IPS DF 6.9 (cell line): ENCODE data around the gene JAZF1.

ENCODE experiments used
- DNase-seq: peaks from one replicate; pipeline ENCODE4 v3.0.0-alpha.2; 2013; ENCODE audit warnings: low read depth, low spot score
- H3K27ac ChIP-seq: one replicate; pipeline ENCODE4 v1.5.1; 2013; ENCODE audit warnings: low read length, control low read depth
- H3K27me3 ChIP-seq: 2 replicates; pipeline ENCODE4 v1.6.1; 2013; ENCODE audit warnings: mild to moderate bottlenecking, low read length; ENCODE audit not compliant: control insufficient read depth, insufficient read depth
- H3K36me3 ChIP-seq: 2 replicates; pipeline ENCODE4 v1.6.1; 2013; ENCODE audit warnings: low read length; ENCODE audit not compliant: control insufficient read depth, insufficient read depth
- H3K4me1 ChIP-seq: 2 replicates; pipeline ENCODE4 v1.6.1; 2013; ENCODE audit warnings: low read length; ENCODE audit not compliant: control insufficient read depth, insufficient read depth
- H3K4me3 ChIP-seq: 2 replicates; pipeline ENCODE4 v1.5.1; 2013; ENCODE audit warnings: mild to moderate bottlenecking, low read length
- H3K9me3 ChIP-seq: 2 replicates; pipeline ENCODE4 v1.6.1; 2013; ENCODE audit warnings: low read length, inconsistent platforms; ENCODE audit not compliant: control insufficient read depth, insufficient read depth
- WGBS: extraction: QIAGEN DNeasy Blood & Tissue Kit; methylation state at CpG from one replicate; pipeline ENCODE4 v1.1.7; 2013; ENCODE audit warnings: mixed read lengths, missing lambda C conversion rate; ENCODE audit not compliant: insufficient read length, insufficient coverage; 5-methylcytosine and 5-hydroxymethylcytosine counted together

The JAZF1 gene

GRCh38 chr7:28093623-28094232, 86.9 kb downstream of the JAZF1 start:
- no peak overlapping the region for H3K27ac ChIP-seq
- H3K9me3 ChIP-seq, result no peaks in the 10 kb centered on the region
- DNase-seq, result peak; percentile 76
- H3K4me1 ChIP-seq, result no peaks in the 10 kb centered on the region
- no peaks in the 10 kb centered on the region; the same call in 1 of the 2 replicates for H3K27me3 ChIP-seq
- no peaks in the 10 kb centered on the region for H3K36me3 ChIP-seq
- H3K4me3 ChIP-seq, result no peak overlapping the region
- no CpG with 5 or more reads among the region's 9 CpGs for WGBS

GRCh38 chr7:28091190-28091589, 89.4 kb downstream of the JAZF1 start:
- Histone ChIP-seq H3K36me3 (no peaks in the 10 kb centered on the region), H3K9me3 (no peaks in the 10 kb centered on the region), H3K27ac (no peak overlapping the region), H3K27me3 (no peaks in the 10 kb centered on the region; the same call in 1 of the 2 replicates), H3K4me1 (no peaks in the 10 kb centered on the region), H3K4me3 (no peak overlapping the region)
- WGBS, result no CpG with 5 or more reads among the region's 1 CpG
- DNase-seq, result no peak

DNA sequence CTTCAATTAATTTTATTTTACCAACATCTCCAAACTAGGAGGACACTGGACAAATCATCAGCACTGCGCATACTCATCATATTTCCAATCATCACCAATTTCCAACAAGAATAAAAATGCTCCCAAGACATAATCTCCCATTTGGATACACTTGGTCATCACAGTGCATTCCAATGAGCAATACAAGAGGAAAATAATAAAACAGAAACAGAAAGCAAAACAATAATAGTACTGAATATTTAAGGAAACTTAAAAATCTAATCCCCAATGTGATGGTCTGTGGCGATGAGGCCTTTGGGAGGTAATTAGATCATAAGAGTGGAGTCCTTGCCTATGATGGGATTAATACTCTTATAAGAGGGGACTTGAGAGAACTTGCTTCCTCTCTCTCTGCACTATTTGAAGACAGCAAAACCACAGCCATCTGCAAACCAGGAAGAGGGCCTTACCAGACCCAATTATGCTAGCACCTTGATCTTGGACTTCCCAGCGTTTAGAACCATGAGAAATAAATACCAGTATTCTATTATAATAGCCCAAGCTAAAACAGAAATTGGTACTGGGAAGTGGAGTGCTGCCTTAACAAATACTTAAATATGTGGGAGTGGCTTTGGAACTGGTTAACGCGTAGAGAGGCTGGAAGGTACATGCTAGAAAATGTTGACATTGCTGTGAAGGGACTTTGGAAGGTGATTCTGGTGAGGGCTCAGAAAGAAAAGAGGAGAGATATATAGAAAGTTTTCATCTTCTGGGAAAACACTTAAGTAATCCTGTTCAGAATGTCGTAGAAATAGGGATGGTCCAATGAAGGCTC, 91.5 kb downstream of the JAZF1 start:
- H3K4me1 ChIP-seq, result no peaks in the 10 kb centered on the region

DNA sequence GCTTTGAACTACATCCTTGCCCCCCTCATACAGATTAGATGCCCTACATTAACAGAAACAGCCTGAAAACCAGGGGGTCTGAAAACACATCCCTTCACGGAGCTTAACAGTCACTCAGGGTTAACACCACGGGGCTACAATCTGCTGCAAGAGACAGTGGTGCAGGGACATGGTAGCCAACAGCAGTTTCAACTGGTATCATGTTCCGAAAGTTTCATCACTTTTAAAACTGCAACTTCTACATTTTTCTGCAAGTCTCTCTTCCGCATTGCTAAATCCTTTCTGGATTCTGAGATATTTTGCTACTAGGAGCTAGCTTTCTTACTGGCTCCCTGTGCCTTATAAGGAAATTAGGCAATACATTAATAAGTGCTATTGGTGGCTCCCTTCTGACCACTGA, 92.6 kb downstream of the JAZF1 start:
- H3K9me3 ChIP-seq, result no peaks in the 10 kb centered on the region
- H3K4me3 ChIP-seq, result no peak overlapping the region
- H3K4me1 ChIP-seq, result no peaks in the 10 kb centered on the region
- no peaks in the 10 kb centered on the region; the same call in 1 of the 2 replicates for H3K27me3 ChIP-seq
- H3K27ac ChIP-seq, result no peak overlapping the region
- no peaks in the 10 kb centered on the region for H3K36me3 ChIP-seq
- DNase-seq, result no peak
- WGBS, result no CpG with 5 or more reads among the region's 4 CpGs

More for the DNA sequence above, 91.5 kb downstream of the JAZF1 start:
- H3K4me3 ChIP-seq, result no peak overlapping the region
- no peak overlapping the region for H3K27ac ChIP-seq
- H3K9me3 ChIP-seq, result no peaks in the 10 kb centered on the region
- no peaks in the 10 kb centered on the region; the same call in 1 of the 2 replicates for H3K27me3 ChIP-seq
- 100% methylated on average over 1 of the region's 6 CpGs for WGBS
- no peak for DNase-seq
- no peaks in the 10 kb centered on the region for H3K36me3 ChIP-seq

GRCh38 chr7:28086198-28086597, 94.4 kb downstream of the JAZF1 start:
- H3K36me3 ChIP-seq, result no peaks in the 10 kb centered on the region
- H3K4me3 ChIP-seq, result no peak overlapping the region
- no peaks in the 10 kb centered on the region for H3K9me3 ChIP-seq
- no peak for DNase-seq
- no peaks in the 10 kb centered on the region; the same call in 1 of the 2 replicates for H3K27me3 ChIP-seq
- H3K27ac ChIP-seq, result no peak overlapping the region
- no CpG with 5 or more reads among the region's 2 CpGs for WGBS
- no peaks in the 10 kb centered on the region for H3K4me1 ChIP-seq

GRCh38 chr7:28083998-28084985, 96.3 kb downstream of the JAZF1 start:
- H3K27ac ChIP-seq, result no peak overlapping the region
- no peaks in the 10 kb centered on the region for H3K36me3 ChIP-seq
- H3K9me3 ChIP-seq, result no peaks in the 10 kb centered on the region
- peaks cover 3% of the 10 kb centered on the region; the same call in 1 of the 2 replicates for H3K4me1 ChIP-seq
- no peak for DNase-seq
- H3K27me3 ChIP-seq, result no peaks in the 10 kb centered on the region
- WGBS, result no CpG with 5 or more reads among the region's 6 CpGs
- no peak overlapping the region for H3K4me3 ChIP-seq

DNA sequence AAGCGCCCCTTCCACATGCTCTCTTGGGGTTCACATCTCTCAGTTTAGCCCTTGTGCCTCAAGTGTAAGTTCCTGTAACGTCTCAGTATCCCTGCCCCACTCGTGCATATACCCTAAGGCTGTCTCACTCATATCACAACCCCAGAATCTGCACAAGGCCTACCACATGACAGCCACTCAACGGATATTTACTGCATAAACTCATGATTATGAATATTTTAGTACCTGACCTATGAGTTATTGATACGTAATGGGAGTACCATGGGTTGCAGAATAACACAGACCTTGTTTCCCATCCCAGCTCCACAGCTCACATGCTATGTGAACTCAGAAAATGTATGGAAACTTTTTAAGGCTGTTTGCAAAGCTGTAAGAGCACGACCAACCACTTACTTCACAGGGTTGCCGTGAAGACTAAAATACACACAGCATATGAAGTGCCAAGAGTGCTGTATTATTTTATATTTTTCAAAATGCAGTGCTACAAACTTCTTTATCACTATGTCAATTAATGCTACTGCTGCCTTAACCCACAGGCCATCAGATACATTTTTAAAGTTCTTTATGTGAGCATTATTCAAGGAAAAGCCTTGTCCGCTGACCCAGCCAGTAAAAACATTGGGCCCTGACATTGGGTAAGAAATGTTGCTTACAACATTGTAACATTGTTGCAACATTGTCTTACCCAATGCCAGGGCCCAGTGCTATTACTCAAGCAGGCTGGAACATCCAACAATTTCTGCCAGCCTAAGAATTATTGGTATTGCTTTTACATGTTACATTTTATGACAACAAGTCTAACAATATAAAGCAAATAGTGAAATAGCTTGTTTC, 97.2 kb downstream of the JAZF1 start:
- H3K4me1 ChIP-seq, result peaks cover 3% of the 10 kb centered on the region; the same call in 1 of the 2 replicates

DNA sequence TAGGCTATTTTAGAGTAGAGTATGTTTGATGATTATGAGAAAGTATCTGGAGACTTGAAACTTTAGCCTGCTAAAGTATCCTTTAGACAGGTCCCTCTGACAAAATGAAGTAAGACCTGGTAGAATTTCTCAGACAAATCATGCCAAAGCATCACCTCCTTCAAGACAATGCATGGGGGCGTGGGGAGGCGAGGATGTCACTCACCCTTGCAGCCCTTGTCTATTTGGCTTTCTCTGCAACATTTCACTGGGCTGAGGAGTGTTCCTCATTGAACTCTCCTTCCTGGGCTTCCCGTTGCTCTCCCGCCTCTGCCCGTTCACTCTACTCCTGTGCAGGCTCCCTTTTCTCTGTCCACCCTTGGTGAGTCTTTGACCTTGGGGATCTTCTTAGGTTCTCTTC, 98.5 kb downstream of the JAZF1 start:
- Histone ChIP-seq H3K4me1 (peaks cover 3% of the 10 kb centered on the region; the same call in 1 of the 2 replicates), H3K9me3 (no peaks in the 10 kb centered on the region), H3K4me3 (no peak overlapping the region), H3K27me3 (no peaks in the 10 kb centered on the region), H3K36me3 (no peaks in the 10 kb centered on the region), H3K27ac (no peak overlapping the region)
- WGBS, result no CpG with 5 or more reads among the region's 5 CpGs
- no peak for DNase-seq

More for the DNA sequence above, 97.2 kb downstream of the JAZF1 start:
- H3K4me3 ChIP-seq, result no peak overlapping the region
- no peaks in the 10 kb centered on the region for H3K36me3 ChIP-seq
- no peak overlapping the region for H3K27ac ChIP-seq
- no peaks in the 10 kb centered on the region for H3K9me3 ChIP-seq
- DNase-seq, result no peak
- H3K27me3 ChIP-seq, result no peaks in the 10 kb centered on the region
- no CpG with 5 or more reads among the region's 8 CpGs for WGBS

GRCh38 chr7:28081016-28081415, 99.6 kb downstream of the JAZF1 start:
- no CpG with 5 or more reads among the region's 5 CpGs for WGBS
- Histone ChIP-seq H3K27me3 (no peaks in the 10 kb centered on the region), H3K36me3 (no peaks in the 10 kb centered on the region), H3K4me1 (peaks cover 3% of the 10 kb centered on the region; the same call in 1 of the 2 replicates), H3K4me3 (no peak overlapping the region), H3K27ac (no peak overlapping the region), H3K9me3 (no peaks in the 10 kb centered on the region)
- no peak for DNase-seq
